K562 (cell line): ENCODE data around the gene LDLR. TPM values are rescaled to one million over a fixed set of nuclear protein-coding genes. Genes with fewer than 3 reads are reported as not detected.

Source experiments
- ATAC-seq: fragments of 200-7000 bp; cut with Tn5 transposase; 3 replicates; pipeline ENCODE4 v1.9.1; 2020; ENCODE audit warnings: moderate library complexity
- BruUV-seq: library from RNA; stranded (reverse); fragments of 400-500 nt; replicated peaks from 2 replicates; lab custom pipeline; 2021; lab: Mats Ljungman, UMichigan
- CTCF ChIA-PET: fragments of 300-600 bp; formaldehyde crosslinking; extraction: SDS; loops from one replicate; lab custom pipeline; 2021; ENCODE audit warnings: low intra/inter-chr PET ratio; lab: Yijun Ruan, JAX
- POLR2A ChIA-PET: fragments of 300-600, 350-650 bp; sonication (Branson Sonifier 250); formaldehyde crosslinking; extraction: SDS; loops from one replicate; lab custom pipeline; 2021; ENCODE audit warnings: antibody characterized with exemption, inconsistent platforms; lab: Yijun Ruan, JAX
- DNase-seq, 4 experiments: peaks; one replicate each; pipeline versions ENCODE4 v3.0.0 to v3.0.0-alpha.2; 2011 to 2018; ENCODE audit warnings: low spot score in 3 of 4, mixed read lengths in 3 of 4; ENCODE audit errors: extremely low read depth in 1 of 4
- FAIRE-seq: peaks from 2 replicates; lab custom pipeline; 2011; peaks lifted over from hg19 to GRCh38; lab: Jason Lieb, UNC
- H2AFZ ChIP-seq: 2 replicates; pipeline ENCODE4 v1.6.0; 2011; ENCODE audit warnings: low read depth, low read length, control low read depth, inconsistent platforms
- H3K27ac ChIP-seq: fragments of 200-600 bp; 3 replicates; pipeline ENCODE4 v1.8.0; 2011; ENCODE audit warnings: low read depth, mild to moderate bottlenecking, control low read depth, inconsistent platforms, low read length, moderate library complexity, mixed read lengths; ENCODE audit errors: extremely low read depth
- H3K27me3 ChIP-seq, 2 experiments: fragments of 300-600 bp in 1 of 2; 2 replicates in 1 of 2; 3 replicates in 1 of 2; pipeline versions ENCODE4 v1.6.0 to v1.8.0; 2011; ENCODE audit warnings: inconsistent platforms in 2 of 2, low read length in 2 of 2, mild to moderate bottlenecking in 1 of 2, mixed read lengths in 1 of 2, moderate library complexity in 1 of 2; ENCODE audit not compliant: control insufficient read depth in 2 of 2, insufficient read depth in 2 of 2
- H3K36me3 ChIP-seq: fragments of 300-600 bp; 3 replicates; pipeline ENCODE4 v1.8.0; 2011; ENCODE audit warnings: mild to moderate bottlenecking, low read length, inconsistent platforms; ENCODE audit not compliant: control insufficient read depth, insufficient read depth
- H3K4me1 ChIP-seq, 2 experiments: fragments of 200-600 bp in 1 of 2; replicated peaks in 1 of 2; 2 replicates in 1 of 2; 3 replicates in 1 of 2; pipeline versions ENCODE4 v1.5.1 to v1.8.0; 2011; ENCODE audit warnings: inconsistent platforms in 2 of 2, low read length in 2 of 2, mild to moderate bottlenecking in 1 of 2, mixed read lengths in 1 of 2, moderate library complexity in 1 of 2; ENCODE audit not compliant: control insufficient read depth in 2 of 2, insufficient read depth in 2 of 2
- H3K4me2 ChIP-seq: 2 replicates; pipeline ENCODE4 v1.6.1; 2011; ENCODE audit warnings: low read length, control low read depth, inconsistent platforms, mixed read lengths; ENCODE audit not compliant: insufficient read depth
- H3K4me3 ChIP-seq: fragments of 200-600 bp; sonication (generic), shearing (Covaris generic); 2 replicates; pipeline ENCODE4 v1.5.1; 2016; ENCODE audit warnings: control low read depth, inconsistent platforms
- H3K79me2 ChIP-seq: fragments of 200-600 bp; 3 replicates; pipeline ENCODE4 v1.8.0; 2011; ENCODE audit warnings: low read length, inconsistent platforms; ENCODE audit not compliant: control insufficient read depth, insufficient read depth
- H3K9ac ChIP-seq, 2 experiments: 2 replicates each; pipeline versions ENCODE4 v1.6.0 to v1.6.1; 2011; ENCODE audit warnings: low read depth in 2 of 2, low read length in 2 of 2, control low read depth in 1 of 2, inconsistent platforms in 1 of 2, mild to moderate bottlenecking in 1 of 2, mixed read lengths in 1 of 2; ENCODE audit not compliant: insufficient read depth in 1 of 2
- H3K9me1 ChIP-seq: one replicate; pipeline ENCODE4 v1.6.0; 2011; ENCODE audit warnings: inconsistent platforms, mild to moderate bottlenecking, low read length, moderate library complexity; ENCODE audit not compliant: control insufficient read depth, insufficient read depth
- H3K9me3 ChIP-seq: replicated peaks from 2 replicates; pipeline ENCODE4 v1.5.1; 2011; ENCODE audit warnings: low read depth, low read length, inconsistent platforms; ENCODE audit not compliant: control insufficient read depth, insufficient read depth
- H4K20me1 ChIP-seq: replicated peaks from 2 replicates; pipeline ENCODE4 v1.6.1; 2011; ENCODE audit warnings: low read length, inconsistent platforms, mixed read lengths; ENCODE audit not compliant: control insufficient read depth, insufficient read depth
- JUN ChIP-seq, 2 experiments: sonication (generic) in 1 of 2; formaldehyde crosslinking in 1 of 2; IDR thresholded peaks; 2 replicates each; pipeline versions ENCODE4 v1.6.1 to v1.8.0; 2012 to 2022; ENCODE audit warnings: borderline replicate concordance in 2 of 2, mild to moderate bottlenecking in 2 of 2, improper control_type of control experiment in 1 of 2, low read depth in 1 of 2, low read length in 1 of 2, missing genetic modification reagents in 1 of 2
- SMARCA4 ChIP-seq: fragments of 450-650 bp; IDR thresholded peaks from 2 replicates; pipeline ENCODE4 v1.6.1; 2016
- SPI1 ChIP-seq: IDR thresholded peaks from 2 replicates; pipeline ENCODE4 v1.6.1; 2011; ENCODE audit warnings: low read depth, low read length, control low read depth, borderline replicate concordance
- ZNF347 ChIP-seq: fragments of 450-650 bp; formaldehyde crosslinking; IDR thresholded peaks from 2 replicates; pipeline ENCODE4 v1.4.0; 2020; ENCODE audit warnings: low read depth, mild to moderate bottlenecking, moderate library complexity
- ZNF644 ChIP-seq: fragments of 200-800 bp; sonication (Bioruptor generic); IDR thresholded peaks from 2 replicates; pipeline ENCODE4 v1.6.1; 2016; ENCODE audit warnings: low read depth, missing genetic modification characterization, missing compliant biosample characterization
- WGBS: fragments of 100-300 bp; shearing (Covaris generic); methylation state at CpG from one replicate; pipeline ENCODE4 v1.1.6; 2016; ENCODE audit warnings: low coverage, mixed read lengths; ENCODE audit not compliant: insufficient coverage; ENCODE audit errors: missing lambda C conversion rate; 5-methylcytosine and 5-hydroxymethylcytosine counted together
- in situ Hi-C: fragments of 300-500 bp; cut with MboI; formaldehyde crosslinking; loops from 4 replicates; pipeline ENCODE4 v1.15.0; 2018; ENCODE audit warnings: inconsistent platforms, mixed read lengths
- intact Hi-C: fragments of 100-400 bp; cut with micrococcal nuclease; formaldehyde crosslinking; loops from 2 replicates; pipeline ENCODE4 v1.14.2; 2022
- polyA plus RNA-seq, 8 experiments: library from polyadenylated mRNA; depleted of rRNA in 4 of 8; stranded (reverse) in 5 of 8; unstranded in 3 of 8; fragments of >200 nt; fragmentation: Nextera tagmentation in 2 of 8; fragmentation: Illumina TruSeq in 1 of 8; extraction: Ambion mirVana in 2 of 8; extraction: Trizol in 1 of 8; gene quantifications; 2 replicates each; pipeline versions ENCODE4 v1.2.1 to v1.2.3, GENCODE V29; 2011 to 2014; ENCODE audit warnings: inconsistent platforms in 1 of 8, missing spikeins in 1 of 8
- total RNA-seq, 7 experiments: library from RNA; depleted of rRNA in 6 of 7; stranded (reverse); fragments of >200 nt in 6 of 7; fragmentation: Illumina TruSeq in 2 of 7; extraction: Trizol in 2 of 7; gene quantifications; 2 replicates each; pipeline versions ENCODE4 v1.2.1 to v1.2.3, GENCODE V29; 2011 to 2021; ENCODE audit warnings: low replicate concordance in 1 of 7
- TF ChIP-seq, protein P1 (sequence below): fragments of 450-650 bp; IDR thresholded peaks from 2 replicates; pipeline ENCODE4 v1.6.1; 2018; ENCODE audit not compliant: partially characterized antibody

LDLR gene
- total and polyA plus RNA-seq, 9 of the 15 experiments (the other 6 are each of a cell fraction or from before 2014, with no cell fraction given) = 19.9 to 114 (median 56.3) TPM

DNA sequence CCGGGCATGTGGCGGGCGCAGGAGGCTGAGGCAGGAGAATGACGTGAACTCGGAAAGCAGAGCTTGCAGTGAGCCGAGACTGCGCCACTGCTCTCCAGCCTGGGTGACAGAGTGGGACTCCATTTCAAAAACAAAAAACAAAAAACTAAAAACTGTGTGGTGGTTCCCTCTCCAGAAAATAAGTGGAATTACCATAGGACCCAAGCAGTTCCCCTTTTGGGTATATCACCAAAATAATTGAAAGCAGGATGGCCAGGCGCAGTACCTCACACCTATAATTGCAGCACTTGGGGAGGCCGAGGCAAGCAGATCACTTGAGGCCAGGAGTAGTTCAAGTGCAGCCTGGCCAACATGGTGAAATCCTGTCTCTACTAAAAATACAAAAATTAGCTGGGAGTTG is 15.7 kb upstream of the LDLR start:
- no peaks in the 10 kb centered on the region for H3K9me3 ChIP-seq
- no peaks in the 10 kb centered on the region for H4K20me1 ChIP-seq
- TF ChIP-seq ZNF347 (CRISPR knock-in tag) (no peak), SMARCA4 (no peak), JUN (IDR thresholded peaks at IDR 0.05; ENCODE audit: borderline replicate concordance, low read depth, low read length) (no peak), JUN (CRISPR knock-in tag; IDR thresholded peaks at IDR 0.05; ENCODE audit: borderline replicate concordance) (no peak), ZNF644 (tag) (no peak), SPI1 (peak; percentile 76; the same call in 1 of the 2 replicates)
- TF ChIP-seq, protein P1, sequence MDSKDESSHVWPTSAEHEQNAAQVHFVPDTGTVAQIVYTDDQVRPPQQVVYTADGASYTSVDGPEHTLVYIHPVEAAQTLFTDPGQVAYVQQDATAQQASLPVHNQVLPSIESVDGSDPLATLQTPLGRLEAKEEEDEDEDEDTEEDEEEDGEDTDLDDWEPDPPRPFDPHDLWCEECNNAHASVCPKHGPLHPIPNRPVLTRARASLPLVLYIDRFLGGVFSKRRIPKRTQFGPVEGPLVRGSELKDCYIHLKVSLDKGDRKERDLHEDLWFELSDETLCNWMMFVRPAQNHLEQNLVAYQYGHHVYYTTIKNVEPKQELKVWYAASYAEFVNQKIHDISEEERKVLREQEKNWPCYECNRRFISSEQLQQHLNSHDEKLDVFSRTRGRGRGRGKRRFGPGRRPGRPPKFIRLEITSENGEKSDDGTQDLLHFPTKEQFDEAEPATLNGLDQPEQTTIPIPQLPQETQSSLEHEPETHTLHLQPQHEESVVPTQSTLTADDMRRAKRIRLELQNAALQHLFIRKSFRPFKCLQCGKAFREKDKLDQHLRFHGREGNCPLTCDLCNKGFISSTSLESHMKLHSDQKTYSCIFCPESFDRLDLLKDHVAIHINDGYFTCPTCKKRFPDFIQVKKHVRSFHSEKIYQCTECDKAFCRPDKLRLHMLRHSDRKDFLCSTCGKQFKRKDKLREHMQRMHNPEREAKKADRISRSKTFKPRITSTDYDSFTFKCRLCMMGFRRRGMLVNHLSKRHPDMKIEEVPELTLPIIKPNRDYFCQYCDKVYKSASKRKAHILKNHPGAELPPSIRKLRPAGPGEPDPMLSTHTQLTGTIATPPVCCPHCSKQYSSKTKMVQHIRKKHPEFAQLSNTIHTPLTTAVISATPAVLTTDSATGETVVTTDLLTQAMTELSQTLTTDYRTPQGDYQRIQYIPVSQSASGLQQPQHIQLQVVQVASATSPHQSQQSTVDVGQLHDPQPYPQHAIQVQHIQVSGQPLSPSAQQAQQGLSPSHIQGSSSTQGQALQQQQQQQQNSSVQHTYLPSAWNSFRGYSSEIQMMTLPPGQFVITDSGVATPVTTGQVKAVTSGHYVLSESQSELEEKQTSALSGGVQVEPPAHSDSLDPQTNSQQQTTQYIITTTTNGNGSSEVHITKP = peak; percentile 62
- no peaks in the 10 kb centered on the region for H3K9me1 ChIP-seq
- H3K79me2 ChIP-seq = no peaks in the 10 kb centered on the region
- no peak overlapping the region for H3K4me3 ChIP-seq
- no peaks in the 10 kb centered on the region for H3K27me3 ChIP-seq
- H3K4me1 ChIP-seq = peaks cover under 1 to 13% of the 10 kb centered on the region in 2 experiments; a peak in 3 of 5 replicates
- no peak overlapping the region for H3K27ac ChIP-seq
- 94% methylated on average over 7 of the region's 9 CpGs for WGBS
- ATAC-seq (no peak), DNase-seq (no peak), FAIRE-seq (no peak)
- CTCF ChIA-PET = no interaction called here
- intact Hi-C loops (no loop called here), in situ Hi-C loops (no loop called here)
- H3K36me3 ChIP-seq = no peaks in the 10 kb centered on the region
- H3K9ac ChIP-seq = no peak overlapping the region
- H2AFZ ChIP-seq = no peak overlapping the region
- no TSS peak for BruUV-seq
- H3K4me2 ChIP-seq = no peak overlapping the region
- POLR2A ChIA-PET = no interaction called here
